Measurements from ENCODE around the gene TMEM167B.

The TMEM167B gene

GRCh38 chr1:109083923-109084322, 6.6 kb upstream of the TMEM167B start:
- DNase-seq = no peak

- no peak for DNase-seq
Measured at GRCh38 chr1:109084563-109085517, 5.7 kb upstream of the TMEM167B start.

- DNase-seq = peak; percentile 33
Measured at GRCh38 chr1:109089242-109090015, 1.1 kb upstream of the TMEM167B start.

- no peak for DNase-seq
Measured at GRCh38 chr1:109091078-109091838, 694 bp downstream of the TMEM167B start.

- DNase-seq = no peak
Measured at GRCh38 chr1:109091839-109092193, 1.3 kb downstream of the TMEM167B start.

DNA sequence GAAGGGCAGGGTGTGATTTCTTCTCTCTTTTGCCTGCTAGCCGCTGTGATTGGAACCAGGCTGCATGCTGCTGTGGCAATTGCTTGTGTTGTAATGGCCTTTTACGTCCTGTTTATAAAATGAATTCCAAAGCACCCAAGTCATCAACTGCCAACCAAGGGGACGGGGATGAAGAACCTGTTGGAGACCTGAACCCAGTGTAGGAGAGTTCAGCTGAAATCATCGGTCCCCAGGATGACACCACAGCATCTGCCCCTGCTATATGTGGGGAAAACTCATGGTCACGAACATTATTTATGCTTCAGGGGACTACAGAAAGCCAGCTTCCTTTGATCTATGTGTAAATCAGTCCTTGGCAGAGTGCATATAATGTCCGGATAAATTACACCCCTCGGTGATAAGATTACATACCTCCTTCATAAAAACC, 3.8 kb downstream of the TMEM167B start:
- no peak for DNase-seq

- no peak for DNase-seq
Measured at GRCh38 chr1:109094871-109095270, 4.3 kb downstream of the TMEM167B start.

GRCh38 chr1:109095631-109096030, 5.1 kb downstream of the TMEM167B start:
- no peak for DNase-seq

DNA sequence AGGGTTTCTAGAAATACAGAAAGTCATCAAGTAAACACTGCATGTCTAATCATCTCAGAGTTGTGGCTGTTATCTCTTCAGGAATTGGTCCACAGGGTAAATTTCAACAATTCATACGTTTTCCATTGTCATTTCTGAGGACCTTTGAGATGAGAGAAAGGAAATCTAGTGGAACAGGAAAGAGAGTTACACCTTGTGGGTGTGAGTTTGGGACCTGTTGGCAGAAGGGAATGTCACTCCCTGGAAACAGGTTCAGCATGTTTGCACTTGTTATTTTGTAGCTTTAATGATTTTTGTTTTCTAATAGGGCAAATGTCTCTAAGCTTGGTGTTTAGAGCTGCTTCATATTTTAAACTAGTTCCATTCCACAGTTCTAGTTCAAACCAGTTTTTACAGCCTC, 5.6 kb downstream of the TMEM167B start:
- DNase-seq = no peak

- peak; percentile 83 for DNase-seq
Measured at GRCh38 chr1:109099938-109100773, 9.6 kb downstream of the TMEM167B start.

DNA sequence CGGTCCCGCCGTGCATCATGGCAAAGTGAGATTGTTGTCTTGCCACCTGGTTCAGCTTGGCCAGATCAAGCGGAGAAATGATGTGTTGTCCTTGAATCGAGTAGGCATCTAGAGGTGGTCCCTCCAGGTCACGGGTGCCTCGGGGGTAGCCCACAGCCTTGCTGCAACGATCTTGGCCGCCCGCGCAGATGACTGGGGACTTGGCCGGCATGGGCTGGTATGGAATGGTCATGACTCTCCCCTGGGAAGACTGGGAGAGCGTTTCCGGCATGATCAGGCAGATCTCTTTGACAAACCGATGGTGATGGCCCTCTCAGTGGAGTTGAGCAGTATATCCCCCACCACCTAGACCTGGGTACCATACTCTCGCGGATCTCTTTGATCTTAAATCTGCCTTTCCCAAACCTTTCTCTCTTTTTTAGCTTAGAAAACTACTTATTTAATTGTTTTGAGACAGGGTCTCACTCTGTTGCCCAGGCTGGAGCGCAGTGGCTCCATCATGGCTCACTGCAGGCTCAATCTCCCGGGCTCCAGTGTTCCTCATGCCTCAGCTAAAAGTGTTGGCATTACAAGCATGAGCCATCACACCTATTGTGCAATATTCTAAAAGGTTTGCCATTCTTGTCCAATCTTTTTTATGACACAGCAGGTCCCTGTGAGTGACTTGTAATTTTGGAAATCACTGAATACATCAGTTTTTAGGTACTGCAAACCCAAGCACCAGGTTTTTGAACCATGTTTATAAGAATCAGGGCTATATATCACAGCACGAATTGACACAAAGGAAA, 14.0 kb downstream of the TMEM167B start:
- no peak for DNase-seq

DNA sequence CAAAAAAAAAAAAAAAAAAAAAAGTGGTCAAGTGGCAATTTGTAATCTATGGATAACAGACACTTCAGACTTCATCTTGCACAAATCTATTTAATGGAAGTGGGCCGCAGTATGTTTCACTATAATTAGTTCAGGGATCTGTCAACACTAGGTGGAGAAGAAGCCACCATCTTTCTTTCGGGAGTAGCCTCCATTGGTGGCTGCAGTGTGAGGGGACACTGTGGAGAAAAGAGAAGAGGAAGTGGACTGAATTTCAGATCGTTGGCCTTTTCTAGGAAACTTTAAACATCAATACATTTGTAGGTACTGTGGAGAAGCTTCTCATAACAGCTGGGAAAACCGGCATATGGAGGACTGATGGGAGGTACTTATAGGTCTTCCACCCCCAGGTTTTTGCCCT, 15.3 kb downstream of the TMEM167B start:
- no peak for DNase-seq

DNA sequence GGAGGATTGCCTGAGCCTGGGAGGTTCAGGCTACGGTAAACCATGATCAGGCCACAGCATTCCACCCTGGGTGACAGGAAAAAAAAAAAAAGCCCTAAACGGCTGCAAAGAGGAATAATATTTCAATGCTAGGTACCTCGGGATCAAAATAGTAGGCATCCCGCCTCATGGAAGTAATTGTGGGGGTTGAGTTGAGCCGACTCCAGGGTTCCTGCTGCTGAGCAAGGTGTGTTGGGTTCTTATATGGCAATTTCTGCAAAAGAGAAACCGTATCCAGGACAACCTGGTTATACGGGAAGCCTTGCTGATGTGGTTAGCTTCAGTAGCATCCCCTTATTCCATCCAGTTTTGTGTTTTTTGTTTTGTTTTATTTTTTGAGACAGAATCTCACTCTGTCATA, 17.2 kb downstream of the TMEM167B start:
- DNase-seq = no peak

GRCh38 chr1:109109906-109110305, 19.3 kb downstream of the TMEM167B start:
- no peak for DNase-seq

DNA sequence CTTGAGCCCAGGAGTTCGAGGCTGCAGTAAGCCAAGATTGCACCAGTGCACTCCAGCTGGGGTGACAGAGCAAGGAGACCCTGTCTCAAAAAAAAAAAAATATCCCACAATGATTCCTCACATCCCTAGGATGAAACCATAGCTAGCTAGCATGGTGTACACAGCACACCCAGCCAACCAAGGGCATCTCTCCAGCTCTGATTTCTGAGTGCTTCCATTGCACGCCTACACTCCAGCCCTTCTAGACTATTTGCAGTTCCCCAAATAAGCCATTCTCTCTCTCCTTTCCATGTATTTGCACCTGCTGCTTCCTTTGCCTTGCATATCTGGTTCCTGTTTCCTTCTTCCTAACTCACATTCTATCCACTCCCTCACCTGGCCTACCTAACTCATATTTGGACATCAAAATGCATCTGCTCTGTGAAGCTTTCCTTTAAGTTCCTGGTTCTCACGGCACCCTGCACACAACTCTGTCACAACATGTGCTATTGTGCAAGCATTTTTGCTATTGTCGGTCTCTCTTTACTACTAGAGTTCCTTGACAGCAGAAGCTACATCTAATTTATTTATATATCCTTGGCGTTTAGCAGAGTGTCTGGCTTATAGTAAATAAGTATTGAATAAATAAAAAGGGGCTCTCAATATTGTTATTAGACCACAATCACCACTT, 21.0 kb downstream of the TMEM167B start:
- no peak for DNase-seq

GRCh38 chr1:109112056-109112651, 21.6 kb downstream of the TMEM167B start:
- DNase-seq = no peak

DNA sequence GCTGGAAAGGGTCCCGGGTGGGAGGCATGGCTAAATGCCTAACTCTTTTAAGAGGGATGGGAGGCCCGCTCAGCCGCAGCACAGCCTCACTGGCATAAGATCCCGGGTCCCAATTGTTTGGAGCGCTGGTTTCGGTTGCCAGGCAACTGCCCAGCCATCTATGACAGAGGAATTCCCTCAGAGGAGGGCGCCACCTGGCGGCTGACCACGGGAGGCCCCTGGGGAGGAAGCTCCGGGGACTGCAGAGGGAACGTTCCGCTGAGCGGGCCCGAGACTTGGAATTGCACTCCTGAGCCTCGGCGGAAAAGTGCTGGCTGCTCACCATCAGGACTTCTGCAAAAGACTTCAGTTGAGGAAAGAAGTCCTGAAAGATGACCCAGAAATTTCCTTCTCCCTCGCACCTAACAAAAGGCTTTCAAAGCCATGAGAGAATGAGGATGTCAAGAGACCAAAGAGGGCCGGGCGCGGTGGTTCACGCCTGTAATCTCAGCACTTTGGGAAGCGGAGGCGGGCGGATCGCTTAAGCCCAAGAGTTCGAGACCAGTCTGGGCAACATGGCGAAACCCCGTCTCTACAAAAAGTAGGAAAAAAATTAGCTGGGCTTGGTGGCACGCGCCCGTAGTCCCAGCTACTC, 22.2 kb downstream of the TMEM167B start:
- DNase-seq = peak; percentile 76

GRCh38 chr1:109113590-109114341, 23.2 kb downstream of the TMEM167B start, which contains the start of gene ELAPOR1:
Gene ELAPOR1 (plus strand): TSS chr1:109114115. CDS start chr1:109114184, 69 bp downstream.
- DNase-seq = peak; percentile 78

GRCh38 chr1:109114342-109114674, 23.7 kb downstream of the TMEM167B start:
- no peak for DNase-seq
